NCI-H2171 treated with DMSO at 0.1 percent for 48 hours (cell line): ENCODE data around the gene PLEKHH3.
"Not testable (repeated sequence)": the region's sequence is repeated elsewhere in the genome, so short reads cannot be mapped to it uniquely, and the experiment has no call there.

Experiments used
- DNase-seq: peaks from one replicate; lab custom pipeline; 2025; lab: John Stamatoyannopoulos, UW

PLEKHH3 gene

DNA sequence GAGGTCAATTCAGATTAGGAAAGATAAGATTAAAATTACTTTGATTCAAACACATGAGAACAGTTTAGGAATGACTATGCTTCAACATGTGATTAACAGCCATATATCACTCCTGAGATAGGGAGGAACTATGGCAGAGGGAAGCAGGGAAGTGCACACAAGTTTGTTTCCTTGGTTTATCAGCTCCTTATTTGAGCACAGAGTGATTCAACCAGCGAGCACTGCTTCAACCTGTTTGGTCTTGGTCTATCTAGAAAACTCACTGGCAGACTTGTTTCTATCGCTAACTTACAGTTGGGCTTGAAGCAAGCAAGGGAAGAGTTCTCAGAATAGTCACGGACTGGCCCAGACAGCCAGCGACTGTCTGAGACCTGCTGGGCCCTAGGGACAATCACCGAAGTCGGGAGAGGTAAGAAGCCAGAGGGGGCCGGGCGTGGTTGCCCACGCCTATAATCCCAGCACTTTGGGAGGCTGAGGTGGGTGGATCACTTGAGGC is 43.8 kb downstream of the PLEKHH3 start:
- DNase-seq, result no peak

DNA sequence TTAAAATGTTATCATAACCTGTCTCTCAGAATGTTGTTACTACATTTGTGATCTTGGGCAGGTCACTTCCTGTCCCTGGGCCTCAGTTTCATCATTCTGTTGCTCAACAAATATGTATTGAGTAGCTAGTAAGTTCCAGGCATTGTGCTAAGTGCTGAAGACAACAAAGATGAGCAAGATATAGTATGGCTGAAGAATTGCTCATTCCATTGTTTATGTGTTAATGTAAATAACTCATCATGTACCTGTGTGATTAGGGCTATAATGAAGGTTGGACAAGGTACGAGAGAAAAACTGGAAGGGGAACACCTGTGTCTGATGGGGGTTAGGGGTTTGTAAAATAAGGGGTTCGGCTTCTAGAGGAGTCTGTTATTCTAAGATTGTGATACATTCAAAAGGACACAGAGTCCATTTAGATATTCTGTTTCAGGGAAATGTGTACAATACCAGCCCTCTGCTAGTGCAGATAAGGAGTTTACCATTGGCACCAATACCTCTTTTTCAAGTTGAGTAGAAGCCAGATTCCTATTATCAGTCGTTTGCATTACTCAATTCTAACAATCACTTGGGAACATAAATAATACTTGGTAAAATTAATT is 47.3 kb downstream of the PLEKHH3 start:
- no peak for DNase-seq

DNA sequence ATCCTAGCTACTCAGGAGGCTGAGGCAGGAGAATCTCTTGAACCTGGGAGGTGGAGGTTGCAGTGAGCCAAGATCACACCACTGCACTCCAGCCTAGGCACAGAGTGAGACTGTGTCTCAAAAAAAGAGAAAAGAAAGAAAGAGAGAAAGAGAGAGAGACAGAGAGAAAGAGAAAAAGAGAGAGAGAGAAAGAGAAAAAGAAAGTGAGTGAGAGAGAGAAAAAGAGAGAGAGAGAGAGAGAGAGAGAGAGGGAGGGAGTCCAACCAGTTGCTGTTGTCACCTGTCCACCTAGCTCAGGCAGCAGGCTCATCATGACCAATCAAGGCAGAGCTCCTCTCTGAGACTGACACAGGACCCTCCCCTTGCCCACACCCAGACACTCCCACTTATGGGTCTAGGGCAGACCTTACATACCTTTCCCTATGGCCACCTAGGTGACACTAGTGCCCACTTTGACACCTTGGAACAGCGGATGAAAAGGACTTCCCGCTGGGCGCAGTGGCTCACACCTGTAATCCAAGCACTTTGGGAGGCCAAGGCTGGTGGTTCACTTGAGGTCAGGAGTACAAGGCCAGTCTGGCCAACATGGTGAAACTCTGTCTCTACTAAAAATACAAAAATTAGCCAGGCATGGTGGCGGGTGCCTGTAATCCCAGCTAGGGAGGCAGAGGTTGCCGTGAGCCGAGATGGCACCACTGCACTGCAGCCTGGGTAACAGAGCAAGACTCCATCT is 49.6 kb downstream of the PLEKHH3 start:
- not testable (repeated sequence) for DNase-seq

DNA sequence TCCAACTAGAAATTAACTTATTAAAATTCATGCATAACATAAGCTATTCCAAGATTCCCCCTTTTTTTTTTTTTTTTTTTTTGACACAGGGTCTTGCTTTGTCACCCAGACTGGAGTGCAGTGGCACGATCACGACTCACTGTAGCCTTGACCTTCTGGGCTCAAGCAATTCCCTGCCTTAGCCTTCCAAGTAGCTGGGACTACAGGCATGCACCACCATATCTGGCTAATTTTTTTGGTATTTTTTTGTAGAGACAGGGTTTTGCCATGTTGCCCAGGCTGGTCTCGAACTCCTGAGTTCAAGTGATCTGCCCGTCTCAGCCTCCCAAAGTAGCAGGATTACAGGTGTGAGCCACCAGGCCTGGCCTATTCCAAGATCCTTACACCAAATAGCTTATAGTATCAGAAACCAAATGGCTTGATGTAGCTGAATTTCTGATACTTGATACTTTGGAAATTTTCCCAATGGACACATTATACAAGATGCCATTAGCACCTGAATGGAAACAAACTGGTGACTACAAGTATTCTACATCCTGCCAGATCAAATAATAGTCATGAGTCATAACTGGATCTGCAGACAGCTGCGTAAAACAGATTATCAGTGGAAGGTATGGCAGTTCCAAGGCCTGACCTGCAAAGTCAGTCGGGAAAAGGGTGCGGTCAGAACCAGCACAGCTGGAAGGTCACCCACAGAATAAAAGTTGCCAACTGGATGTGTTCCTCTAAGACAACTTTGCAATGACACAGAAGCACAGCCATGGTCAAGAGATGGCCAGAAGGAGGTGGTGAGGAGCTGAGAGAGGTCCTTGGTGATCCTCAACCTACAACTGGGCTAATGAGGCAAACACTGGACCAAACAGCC is 52.8 kb downstream of the PLEKHH3 start:
- DNase-seq, result peak; percentile 73

DNA sequence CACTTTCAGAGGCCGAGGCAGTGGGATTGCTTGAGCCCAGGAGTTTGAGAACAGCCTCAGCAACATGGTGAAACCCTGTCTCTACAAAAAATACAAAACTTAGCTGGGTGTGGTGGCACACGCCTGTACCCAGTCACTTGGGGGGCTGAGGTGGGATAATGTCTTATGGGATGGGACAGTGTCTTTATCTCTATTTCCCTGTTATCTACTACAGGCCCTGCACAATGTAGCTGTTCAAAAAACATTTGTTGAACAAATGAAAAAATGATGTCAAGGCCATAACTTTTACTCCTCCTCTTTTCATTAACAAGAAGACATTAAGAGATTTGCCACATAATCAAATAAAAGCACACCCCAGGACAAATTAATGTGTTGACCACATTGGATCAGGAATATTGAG is 53.5 kb downstream of the PLEKHH3 start:
- DNase-seq, result no peak

DNA sequence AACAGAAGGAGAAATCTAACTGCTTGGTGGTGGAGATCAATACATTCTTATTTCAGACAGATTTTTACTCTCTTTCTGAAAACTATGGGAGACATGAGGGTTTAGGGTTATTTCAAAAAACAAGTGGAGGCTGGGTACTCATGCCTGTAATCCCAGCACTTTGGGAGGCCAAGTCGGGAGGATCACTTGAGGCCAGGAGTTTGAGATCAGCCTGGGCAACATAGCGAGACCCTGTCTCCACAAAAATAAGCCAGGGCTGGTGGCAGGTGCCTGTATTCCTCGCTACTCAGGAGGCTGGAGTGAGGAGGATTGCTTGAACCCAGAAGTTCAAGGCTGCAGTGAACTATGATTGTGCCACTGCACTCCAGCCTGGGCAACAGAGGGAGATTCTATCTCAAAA is 54.8 kb downstream of the PLEKHH3 start:
- not testable (repeated sequence) for DNase-seq

DNA sequence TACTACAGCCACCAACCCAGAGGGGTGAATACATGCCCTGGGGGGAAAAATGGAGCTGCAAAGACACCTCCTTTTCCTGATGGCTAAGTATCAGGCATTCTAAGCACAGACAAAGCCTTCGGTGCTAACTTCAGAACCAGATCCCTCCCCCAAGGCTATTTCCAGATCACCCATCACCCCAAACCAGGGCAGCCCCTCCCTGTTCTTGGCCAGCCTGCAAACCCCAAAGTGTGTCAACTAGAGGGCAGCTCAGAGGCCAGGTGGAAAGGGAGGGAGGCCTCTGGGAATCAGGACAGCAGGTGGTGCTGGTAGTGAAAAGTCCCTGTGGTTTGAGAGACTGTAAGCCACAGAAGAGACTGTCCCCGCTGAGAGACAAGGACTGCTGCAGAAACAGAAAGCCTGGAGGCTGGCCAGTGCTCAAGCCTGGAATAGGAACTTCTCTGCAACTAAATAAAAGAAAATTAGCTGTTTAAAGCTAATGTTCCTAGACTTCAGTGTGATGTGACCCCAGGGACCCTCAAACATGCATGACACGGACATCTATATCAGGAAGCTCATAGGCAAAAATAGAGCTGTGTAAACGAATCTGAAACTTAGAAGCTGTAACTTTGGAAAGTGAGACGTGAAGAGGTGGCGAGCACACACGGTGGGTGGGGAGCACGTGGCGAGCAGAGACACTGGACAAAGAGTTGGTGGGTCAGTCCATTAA is 58.2 kb downstream of the PLEKHH3 start:
- peak; percentile 29 for DNase-seq

DNA sequence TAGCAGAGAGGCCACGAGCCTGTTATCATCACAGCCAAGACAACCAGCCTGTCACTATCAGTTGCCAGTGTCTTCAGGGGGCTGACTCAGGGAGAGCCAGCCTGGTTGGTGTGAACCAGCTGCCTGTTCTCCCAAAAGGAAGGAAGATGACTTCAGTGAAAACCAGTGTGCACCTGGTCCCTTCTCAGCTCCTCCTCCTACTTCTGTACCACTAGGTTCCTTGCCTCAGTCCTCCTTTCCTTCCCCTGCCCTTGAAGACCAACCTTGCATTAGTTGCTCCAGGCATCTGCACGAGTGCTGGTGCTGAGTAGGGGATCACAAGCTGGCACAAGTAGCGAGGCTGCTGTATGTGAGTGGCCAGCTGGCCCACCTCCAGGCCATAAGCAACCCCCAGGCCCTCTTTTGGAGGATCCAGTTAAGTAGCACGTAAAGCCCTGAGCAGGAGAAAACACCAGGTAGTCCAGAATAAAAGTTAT is 58.8 kb downstream of the PLEKHH3 start:
- no peak for DNase-seq
